ENCODE measurements around the gene FBP2. TPM values are rescaled to one million over a fixed set of nuclear protein-coding genes. Genes with fewer than 3 reads are reported as not detected.
A peak's percentile ranks its signal among the peaks of the same experiment; 100 is the strongest.

The FBP2 gene
- total RNA-seq, 2 experiments from 2014 or later, result not detected

GRCh38 chr9:94642501-94642900, 48.9 kb upstream of the FBP2 start:
- Histone ChIP-seq H3K4me1 (ENCODE audit: insufficient read depth, low read length, poor library complexity, severe bottlenecking) (no peaks in the 10 kb centered on the region), H3K4me2 (ENCODE audit: low read length) (no peak overlapping the region), H3K4me3 (ENCODE audit: low read depth, low read length, poor library complexity, severe bottlenecking) (no peak overlapping the region), H3K27ac (ENCODE audit: low read depth, low read length, poor library complexity, severe bottlenecking) (no peak overlapping the region), H3K9me3 (ENCODE audit: low read length) (no peaks in the 10 kb centered on the region), H3K9me2 (ENCODE audit: insufficient read depth, low read length) (no peaks in the 10 kb centered on the region), H4K20me1 (ENCODE audit: insufficient read depth, low read length) (no peaks in the 10 kb centered on the region), H2AFZ (ENCODE audit: low read length) (no peak overlapping the region), H3K79me2 (ENCODE audit: insufficient read depth, low read depth, low read length) (no peaks in the 10 kb centered on the region), H3K36me3 (ENCODE audit: insufficient read depth, low read length) (no peaks in the 10 kb centered on the region)
- no peak for DNase-seq (ENCODE audit: low spot score)
- ChIA-PET CTCF (ENCODE audit: unreplicated experiment) (no interaction called here), POLR2A (interaction anchor here (0.6 kb wide), 1 partner anchor 214 kb away, joined by 5 read pairs; no protein-coding TSS in a partner anchor)
- BruUV-seq (replicated peaks), result no TSS peak
- intact Hi-C loops (cut with micrococcal nuclease; ENCODE audit: unreplicated experiment), result no loop called here
- TF ChIP-seq CTCF (conservative IDR thresholded peaks at IDR 0.05; ENCODE audit: low read length) (no peak), EZH2phosphoT487 (IDR thresholded peaks at IDR 0.05; ENCODE audit: borderline replicate concordance, low read depth, low read length) (no peak)

- POLR2A ChIA-PET, result no interaction called here
- CTCF ChIA-PET (ENCODE audit: unreplicated experiment), result no interaction called here
- no peak overlapping the region for H3K27ac ChIP-seq (ENCODE audit: low read depth, low read length, poor library complexity, severe bottlenecking)
Measured at GRCh38 chr9:94639999-94640376, 46.4 kb upstream of the FBP2 start.

More at GRCh38 chr9:94639999-94640376, 46.4 kb upstream of the FBP2 start:
- Histone ChIP-seq H4K20me1 (ENCODE audit: insufficient read depth, low read length) (no peaks in the 10 kb centered on the region), H3K9me2 (ENCODE audit: insufficient read depth, low read length) (no peaks in the 10 kb centered on the region), H2AFZ (ENCODE audit: low read length) (no peak overlapping the region), H3K4me3 (ENCODE audit: low read depth, low read length, poor library complexity, severe bottlenecking) (no peak overlapping the region), H3K79me2 (ENCODE audit: insufficient read depth, low read depth, low read length) (no peaks in the 10 kb centered on the region), H3K36me3 (ENCODE audit: insufficient read depth, low read length) (no peaks in the 10 kb centered on the region), H3K4me2 (ENCODE audit: low read length) (peak overlapping the region; percentile 11; the same call in 1 of the 2 replicates), H3K4me1 (ENCODE audit: insufficient read depth, low read length, poor library complexity, severe bottlenecking) (no peaks in the 10 kb centered on the region), H3K9me3 (ENCODE audit: low read length) (no peaks in the 10 kb centered on the region)
- no TSS peak for BruUV-seq (replicated peaks)
- intact Hi-C loops (cut with micrococcal nuclease; ENCODE audit: unreplicated experiment), result no loop called here
- TF ChIP-seq EZH2phosphoT487 (IDR thresholded peaks at IDR 0.05; ENCODE audit: borderline replicate concordance, low read depth, low read length), result no peak
- TF ChIP-seq CTCF (conservative IDR thresholded peaks at IDR 0.05; ENCODE audit: low read length), result no peak
- no peak for DNase-seq (ENCODE audit: low spot score)
